SK-N-MC (cell line): Measurements from ENCODE around the gene TMEM11.

Source experiments
- DNase-seq: peaks from one replicate; pipeline ENCODE4 v3.0.0-alpha.2; 2011; ENCODE audit warnings: low read depth, low spot score
- H3K27ac ChIP-seq: fragments of 200-600 bp; sonication (generic); 2 replicates; pipeline ENCODE4 v1.5.1; 2016; ENCODE audit warnings: mixed run types
- H3K36me3 ChIP-seq: fragments of 200-600 bp; sonication (generic); 2 replicates; pipeline ENCODE4 v1.6.1; 2017; ENCODE audit warnings: antibody characterized with exemption, low read length, mixed read lengths; ENCODE audit not compliant: insufficient read depth
- H3K4me3 ChIP-seq: fragments of 200-600 bp; sonication (generic); 2 replicates; pipeline ENCODE4 v1.5.1; 2016
- H3K9ac ChIP-seq: fragments of 200-600 bp; sonication (generic); 2 replicates; pipeline ENCODE4 v1.8.0; 2017; ENCODE audit warnings: mixed run types, mixed read lengths; ENCODE audit not compliant: insufficient read length
- H3K9me3 ChIP-seq: fragments of 200-600 bp; sonication (generic); 2 replicates; pipeline ENCODE4 v1.6.1; 2017; ENCODE audit warnings: low read depth, mild to moderate bottlenecking, antibody characterized with exemption, low read length, moderate library complexity, mixed read lengths
- EZH2 ChIP-seq: fragments of 200-600 bp; sonication (generic); IDR thresholded peaks from one replicate; pipeline ENCODE4 v1.6.1; 2017; ENCODE audit warnings: antibody characterized with exemption
- FOXP2 ChIP-seq: optimal IDR thresholded peaks from 2 replicates; pipeline ENCODE3; 2011; ENCODE audit warnings: mild to moderate bottlenecking, moderate library complexity; ENCODE audit not compliant: insufficient read depth; ENCODE audit errors: extremely low read length, control extremely low read depth
- POLR2AphosphoS5 ChIP-seq: IDR thresholded peaks from 2 replicates; pipeline ENCODE4 v1.6.1; 2012; ENCODE audit warnings: mild to moderate bottlenecking, low read depth, low read length, borderline replicate concordance

The TMEM11 gene

GRCh38 chr17:21243516-21244303 is 29.7 kb upstream of the TMEM11 start:
- TF ChIP-seq EZH2 = no peak
- no peak for TF ChIP-seq FOXP2
- no peak for TF ChIP-seq POLR2AphosphoS5
- H3K36me3 ChIP-seq = no peaks in the 10 kb centered on the region
- DNase-seq = no peak
- H3K9me3 ChIP-seq = no peaks in the 10 kb centered on the region
- no peak overlapping the region for H3K4me3 ChIP-seq
- H3K27ac ChIP-seq = no peak overlapping the region
- H3K9ac ChIP-seq = no peak overlapping the region

- Histone ChIP-seq H3K9ac (no peak overlapping the region), H3K36me3 (no peaks in the 10 kb centered on the region), H3K9me3 (no peaks in the 10 kb centered on the region), H3K27ac (no peak overlapping the region), H3K4me3 (no peak overlapping the region)
- TF ChIP-seq POLR2AphosphoS5 = no peak
- TF ChIP-seq FOXP2 = no peak
- TF ChIP-seq EZH2 = no peak
- DNase-seq = no peak
These were observed 29.0 kb upstream of the TMEM11 start for GRCh38 chr17:21242780-21243515.

- no peak overlapping the region for H3K4me3 ChIP-seq
- TF ChIP-seq FOXP2 (no peak), EZH2 (no peak), POLR2AphosphoS5 (no peak)
- DNase-seq = no peak
- no peaks in the 10 kb centered on the region for H3K9me3 ChIP-seq
- H3K36me3 ChIP-seq = no peaks in the 10 kb centered on the region
- H3K27ac ChIP-seq = no peak overlapping the region
- no peak overlapping the region for H3K9ac ChIP-seq
These were observed 28.2 kb upstream of the TMEM11 start for GRCh38 chr17:21242026-21242697.

- no peak for DNase-seq
- no peak for TF ChIP-seq POLR2AphosphoS5
- TF ChIP-seq EZH2 = no peak
- TF ChIP-seq FOXP2 = no peak
- Histone ChIP-seq H3K9me3 (no peaks in the 10 kb centered on the region), H3K9ac (no peak overlapping the region), H3K4me3 (no peak overlapping the region), H3K27ac (no peak overlapping the region), H3K36me3 (no peaks in the 10 kb centered on the region)
These were observed 27.6 kb upstream of the TMEM11 start for GRCh38 chr17:21241564-21241963.

- no peak overlapping the region for H3K9ac ChIP-seq
- no peak overlapping the region for H3K27ac ChIP-seq
- H3K36me3 ChIP-seq = no peaks in the 10 kb centered on the region
- no peaks in the 10 kb centered on the region for H3K9me3 ChIP-seq
- H3K4me3 ChIP-seq = no peak overlapping the region
- TF ChIP-seq FOXP2 (no peak), POLR2AphosphoS5 (no peak)
- no peak for DNase-seq
These were observed 26.6 kb upstream of the TMEM11 start for GRCh38 chr17:21240369-21241055.

- no peak overlapping the region for H3K27ac ChIP-seq
- DNase-seq = no peak
- TF ChIP-seq EZH2 (no peak), POLR2AphosphoS5 (no peak), FOXP2 (no peak)
These were observed 25.9 kb upstream of the TMEM11 start for GRCh38 chr17:21239680-21240368.

GRCh38 chr17:21235921-21236320 is 22.0 kb upstream of the TMEM11 start:
- DNase-seq = no peak
- Histone ChIP-seq H3K9me3 (no peaks in the 10 kb centered on the region), H3K9ac (no peak overlapping the region), H3K27ac (no peak overlapping the region), H3K4me3 (no peak overlapping the region), H3K36me3 (no peaks in the 10 kb centered on the region)
- TF ChIP-seq EZH2 (no peak), POLR2AphosphoS5 (no peak), FOXP2 (no peak)

More at GRCh38 chr17:21239680-21240368, 25.9 kb upstream of the TMEM11 start:
- no peaks in the 10 kb centered on the region for H3K36me3 ChIP-seq
- H3K9ac ChIP-seq = no peak overlapping the region
- no peak overlapping the region for H3K4me3 ChIP-seq
- H3K9me3 ChIP-seq = no peaks in the 10 kb centered on the region
